Activated CD4-positive, alpha-beta T cell treated with anti-CD3 and anti-CD28 coated beads, Interleukin-2, amount 10 ng/mL, durations not matched to agents 24 days and 14 days (primary cell): ENCODE results near the gene GPR107. TPM values are rescaled to one million over a fixed set of nuclear protein-coding genes. Genes with fewer than 3 reads are reported as not detected.

ENCODE experiments used
- DNase-seq: peaks from one replicate; pipeline ENCODE4 v3.0.0; 2022
- H3K27ac Mint-ChIP-seq: one replicate; pipeline ENCODE4 v1.8.0; 2022; ENCODE audit warnings: mild to moderate bottlenecking, mixed read lengths
- H3K27me3 Mint-ChIP-seq: one replicate; pipeline ENCODE4 v1.8.0; 2022; ENCODE audit warnings: mixed read lengths
- H3K36me3 Mint-ChIP-seq: one replicate; pipeline ENCODE4 v1.8.0; 2022; ENCODE audit warnings: low read depth, mild to moderate bottlenecking, mixed read lengths
- H3K4me1 Mint-ChIP-seq: one replicate; pipeline ENCODE4 v1.8.0; 2021; ENCODE audit warnings: mixed read lengths
- H3K4me3 Mint-ChIP-seq: one replicate; pipeline ENCODE4 v1.8.0; 2022; ENCODE audit warnings: mild to moderate bottlenecking, moderate library complexity, mixed read lengths
- H3K9me3 Mint-ChIP-seq: one replicate; pipeline ENCODE4 v1.8.0; 2021; ENCODE audit warnings: mixed read lengths
- intact Hi-C: fragments of 100-400 bp; cut with micrococcal nuclease; formaldehyde crosslinking; loops from one replicate; pipeline ENCODE4 v1.15.1; 2023
- total RNA-seq: library from RNA; stranded (reverse); gene quantifications from 2 replicates; pipeline ENCODE4 v1.2.3, GENCODE V29; 2022

GPR107 gene
- total RNA-seq, 1 donor from 2014 or later: 23.6 TPM

DNA sequence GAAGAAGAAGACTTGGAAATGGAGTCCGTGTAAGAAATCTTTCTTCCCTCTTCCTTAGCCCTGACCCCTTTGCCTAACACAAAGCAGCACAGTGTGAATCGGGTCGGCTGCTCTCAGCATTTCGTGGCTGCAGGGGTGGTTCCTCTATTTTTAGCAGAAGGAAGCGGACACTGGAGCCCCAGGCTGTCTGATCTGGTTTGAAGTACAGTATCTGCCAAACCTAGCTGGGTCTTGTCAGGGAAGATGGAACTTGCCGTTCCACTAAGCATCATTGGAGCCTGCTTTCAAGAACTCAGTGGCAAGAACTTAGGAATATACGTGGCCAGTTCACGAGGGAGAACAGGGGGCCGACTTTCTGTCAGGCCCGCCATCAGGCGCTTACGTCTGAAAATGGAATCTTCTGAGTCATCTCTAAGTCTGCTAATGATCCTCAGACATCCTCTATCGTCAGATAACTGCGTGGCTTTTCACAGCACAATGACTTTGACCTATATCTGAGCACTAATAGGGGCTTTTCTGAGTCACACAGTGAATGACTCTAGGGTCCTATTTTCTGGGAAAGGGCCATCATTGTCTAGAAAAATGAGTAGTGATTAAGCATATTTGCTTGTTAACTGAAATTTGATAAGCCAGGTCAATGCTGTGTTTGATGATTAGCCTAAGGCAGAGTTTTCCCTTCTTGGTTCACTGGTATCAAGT is 75.2 kb downstream of the GPR107 start:
- peaks cover 47% of the 10 kb centered on the region for H3K36me3 Mint-ChIP-seq
- DNase-seq: peak; percentile 81
- intact Hi-C loops: loop anchor here (1.0 kb wide), 4 partner anchors 22 to 241 kb away; partner anchors contain the start of gene NCS1
- H3K4me3 Mint-ChIP-seq: peak overlapping the region; percentile 79
- H3K9me3 Mint-ChIP-seq: no peaks in the 10 kb centered on the region
- H3K27me3 Mint-ChIP-seq: no peaks in the 10 kb centered on the region
- H3K4me1 Mint-ChIP-seq: peaks cover 43% of the 10 kb centered on the region
- peak overlapping the region; percentile 97 for H3K27ac Mint-ChIP-seq

DNA sequence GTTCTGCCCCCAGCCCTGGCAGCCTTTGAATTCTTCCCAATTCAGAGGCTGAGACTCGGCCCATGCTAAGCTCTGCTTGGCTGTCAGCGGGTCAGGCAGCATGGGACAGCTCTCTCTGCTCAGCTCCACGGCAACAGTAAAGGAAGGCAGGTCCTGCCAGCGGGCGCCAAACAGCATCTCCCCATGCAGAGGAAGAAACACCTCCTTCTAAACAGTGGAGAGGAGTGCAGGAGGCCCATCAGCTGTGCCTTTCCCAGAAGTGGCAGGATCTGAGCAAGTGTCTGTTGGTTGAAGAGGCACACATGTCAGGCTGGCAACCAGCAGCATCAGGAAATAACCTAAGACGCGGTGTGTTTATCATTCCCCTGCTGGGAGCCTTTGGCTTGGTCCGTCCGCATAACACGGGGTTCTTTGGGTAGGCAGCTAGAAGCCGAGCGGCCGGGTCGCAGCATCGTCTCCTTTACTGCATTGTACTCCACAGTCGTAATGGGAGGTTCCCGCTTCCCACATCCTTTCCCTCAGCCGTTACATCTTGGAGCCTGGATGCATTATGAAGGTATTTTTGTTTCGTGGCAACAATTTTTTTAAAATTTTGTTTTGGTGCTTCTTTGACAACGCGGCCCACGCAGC is 75.8 kb downstream of the GPR107 start:
- Mint-ChIP-seq H3K36me3 (peaks cover 45% of the 10 kb centered on the region), H3K4me3 (peak overlapping the region; percentile 79), H3K27ac (peak overlapping the region; percentile 97), H3K4me1 (peaks cover 43% of the 10 kb centered on the region), H3K9me3 (no peaks in the 10 kb centered on the region), H3K27me3 (no peaks in the 10 kb centered on the region)
- peak; percentile 65 for DNase-seq
- intact Hi-C loops: loop anchor here (1.0 kb wide), 1 partner anchor 22 kb away; no protein-coding TSS in a partner anchor

DNA sequence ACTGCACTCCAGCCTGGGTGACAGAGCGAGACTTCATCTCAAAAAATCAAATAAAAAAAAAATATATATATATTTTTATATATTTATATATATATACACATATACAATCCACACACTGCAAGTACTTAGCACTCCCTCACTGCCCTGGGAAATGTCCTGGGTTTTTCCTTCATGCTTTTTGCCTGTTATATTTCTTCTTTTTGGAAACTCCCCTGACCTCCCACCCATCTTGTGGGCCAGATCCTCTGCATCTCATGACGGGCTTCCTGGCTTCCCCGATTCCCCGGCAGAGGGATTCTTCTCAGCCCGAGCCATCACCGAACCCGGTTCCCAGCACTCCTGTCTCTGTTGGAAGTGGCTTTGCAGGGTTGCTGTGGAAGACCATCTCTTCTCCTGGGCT is 79.0 kb downstream of the GPR107 start:
- H3K4me3 Mint-ChIP-seq: no peak overlapping the region
- H3K36me3 Mint-ChIP-seq: peaks cover 54% of the 10 kb centered on the region
- DNase-seq: no peak
- peaks cover 43% of the 10 kb centered on the region for H3K4me1 Mint-ChIP-seq
- H3K27me3 Mint-ChIP-seq: no peaks in the 10 kb centered on the region
- intact Hi-C loops: no loop called here
- no peaks in the 10 kb centered on the region for H3K9me3 Mint-ChIP-seq
- no peak overlapping the region for H3K27ac Mint-ChIP-seq

DNA sequence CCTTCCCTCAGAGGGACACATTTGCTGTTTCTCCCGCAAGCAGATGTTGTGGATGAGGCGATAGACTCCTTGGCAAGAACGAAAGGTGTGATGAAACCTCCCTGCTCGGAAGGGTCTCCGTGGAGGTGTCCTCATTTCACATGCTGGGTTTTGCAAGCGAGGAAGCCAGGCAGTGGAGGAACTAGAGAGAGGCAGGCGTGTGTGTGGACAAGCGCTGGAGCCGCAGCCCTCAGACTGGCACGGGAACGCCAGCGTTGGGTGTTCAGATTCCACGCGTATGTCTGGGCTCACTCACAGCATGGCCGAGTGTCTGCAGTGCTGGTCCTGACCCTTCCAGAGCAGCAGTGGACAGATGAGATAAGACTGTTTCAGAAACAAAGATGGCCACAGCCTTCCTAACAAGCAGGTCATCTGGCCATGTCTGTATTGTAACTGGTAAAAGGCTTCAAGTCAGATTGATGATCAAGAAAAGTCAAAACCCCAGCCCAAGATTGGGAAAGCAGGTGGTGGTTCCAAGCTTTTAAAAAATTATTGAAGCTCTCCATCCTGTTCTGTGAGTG is 83.5 kb downstream of the GPR107 start:
- Mint-ChIP-seq H3K9me3 (no peaks in the 10 kb centered on the region), H3K27me3 (no peaks in the 10 kb centered on the region), H3K4me3 (no peak overlapping the region), H3K36me3 (peaks cover 28% of the 10 kb centered on the region), H3K4me1 (peaks cover 27% of the 10 kb centered on the region), H3K27ac (no peak overlapping the region)
- intact Hi-C loops: no loop called here
- DNase-seq: no peak

DNA sequence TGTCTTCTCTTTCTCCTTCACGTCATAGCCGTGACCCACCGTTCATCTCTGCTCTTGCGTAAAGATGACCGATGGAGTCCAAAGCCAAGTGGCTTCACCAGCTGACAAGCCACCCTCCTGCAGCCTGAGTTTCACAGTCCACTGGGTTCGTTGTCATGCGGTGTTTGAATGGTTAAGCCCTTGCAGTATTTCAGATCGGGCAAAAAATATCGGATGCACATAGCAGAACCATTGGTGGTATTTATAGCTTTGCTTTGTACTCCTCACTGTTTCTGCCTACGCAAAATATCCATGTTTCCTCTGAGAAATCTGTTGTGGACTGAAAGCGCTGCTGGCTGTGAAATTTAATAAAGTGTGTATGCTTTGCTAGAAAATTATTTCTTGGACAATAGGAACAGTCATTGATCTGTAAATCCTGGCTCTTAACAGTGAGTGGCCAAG is 84.0 kb downstream of the GPR107 start:
- DNase-seq: no peak
- no peaks in the 10 kb centered on the region for H3K9me3 Mint-ChIP-seq
- peaks cover 26% of the 10 kb centered on the region for H3K36me3 Mint-ChIP-seq
- no peak overlapping the region for H3K4me3 Mint-ChIP-seq
- H3K27me3 Mint-ChIP-seq: no peaks in the 10 kb centered on the region
- intact Hi-C loops: no loop called here
- peak overlapping the region; percentile 72 for H3K27ac Mint-ChIP-seq
- H3K4me1 Mint-ChIP-seq: peaks cover 27% of the 10 kb centered on the region

DNA sequence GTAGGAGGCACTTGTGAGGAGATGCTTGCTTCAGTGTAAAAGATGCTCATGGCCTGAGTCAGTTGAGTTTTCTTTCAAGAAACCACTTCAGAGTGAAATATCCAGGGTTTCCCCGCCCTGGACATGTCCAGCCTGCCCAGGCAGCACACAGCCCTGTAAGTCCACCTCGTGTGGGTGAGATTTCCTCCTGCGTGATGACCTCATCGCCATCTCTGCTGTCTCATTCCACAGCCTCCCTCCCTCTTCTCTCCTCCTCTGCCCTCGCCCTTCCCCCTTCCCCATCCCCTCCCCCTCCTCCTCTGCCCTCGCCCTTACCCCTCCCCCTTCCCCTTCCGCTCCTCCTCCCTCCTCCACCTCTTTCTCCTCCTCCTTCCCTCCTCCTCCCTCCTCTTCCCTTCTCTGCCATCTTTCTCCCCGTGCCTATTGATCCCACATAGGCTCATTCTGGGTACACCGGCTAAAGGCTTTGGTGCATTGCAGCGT is 84.5 kb downstream of the GPR107 start:
- Mint-ChIP-seq H3K4me3 (peak overlapping the region; percentile 26), H3K9me3 (no peaks in the 10 kb centered on the region), H3K36me3 (peaks cover 21% of the 10 kb centered on the region), H3K4me1 (peaks cover 27% of the 10 kb centered on the region), H3K27ac (peak overlapping the region; percentile 72), H3K27me3 (no peaks in the 10 kb centered on the region)
- no peak for DNase-seq
- intact Hi-C loops: no loop called here

DNA sequence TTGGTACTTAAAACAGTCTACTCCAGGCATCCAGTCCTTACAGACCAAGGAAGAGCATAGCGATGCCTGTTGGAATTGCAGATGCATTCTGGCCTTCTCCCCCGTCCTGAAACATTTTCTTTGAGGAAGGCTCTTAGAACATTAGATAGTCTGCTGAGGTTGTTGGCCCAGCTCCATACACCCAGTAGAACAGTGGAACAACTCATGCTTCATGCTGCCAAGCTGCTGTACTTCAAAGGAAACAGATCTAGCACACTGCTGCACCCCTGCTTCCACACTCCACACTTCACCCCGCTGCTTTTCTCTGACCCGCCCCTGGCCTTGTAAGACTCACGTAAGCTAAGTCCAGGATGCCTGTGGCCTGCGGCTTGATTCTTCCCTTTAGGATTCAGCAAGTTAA is 85.1 kb downstream of the GPR107 start:
- H3K36me3 Mint-ChIP-seq: peaks cover 18% of the 10 kb centered on the region
- H3K27ac Mint-ChIP-seq: peak overlapping the region; percentile 25
- intact Hi-C loops: no loop called here
- no peaks in the 10 kb centered on the region for H3K9me3 Mint-ChIP-seq
- H3K27me3 Mint-ChIP-seq: peaks cover 2% of the 10 kb centered on the region
- peak overlapping the region; percentile 26 for H3K4me3 Mint-ChIP-seq
- H3K4me1 Mint-ChIP-seq: peaks cover 29% of the 10 kb centered on the region
- no peak for DNase-seq

DNA sequence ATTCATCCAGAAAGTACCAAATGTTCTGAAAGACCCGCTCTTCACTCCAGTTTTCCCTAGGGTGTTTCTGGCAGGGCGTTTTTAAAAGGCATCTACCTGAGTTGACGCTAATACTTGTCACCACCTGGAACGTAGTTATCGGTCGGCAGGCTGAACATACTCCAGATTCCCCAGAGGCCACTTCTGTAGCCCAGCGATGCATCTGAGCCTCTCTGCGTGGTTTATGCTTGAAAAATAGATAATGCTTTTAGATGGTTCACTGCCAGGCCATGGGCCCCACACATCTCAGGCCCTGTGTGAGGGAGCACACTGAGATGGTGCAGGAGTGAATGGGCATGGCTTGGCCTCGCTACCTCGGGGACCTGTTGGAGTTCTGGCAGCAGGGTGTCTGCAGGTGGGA is 85.5 kb downstream of the GPR107 start:
- Mint-ChIP-seq H3K27ac (peak overlapping the region; percentile 43), H3K27me3 (peaks cover 6% of the 10 kb centered on the region), H3K4me1 (peaks cover 32% of the 10 kb centered on the region), H3K36me3 (peaks cover 18% of the 10 kb centered on the region), H3K4me3 (no peak overlapping the region), H3K9me3 (no peaks in the 10 kb centered on the region)
- no peak for DNase-seq
- intact Hi-C loops: no loop called here

DNA sequence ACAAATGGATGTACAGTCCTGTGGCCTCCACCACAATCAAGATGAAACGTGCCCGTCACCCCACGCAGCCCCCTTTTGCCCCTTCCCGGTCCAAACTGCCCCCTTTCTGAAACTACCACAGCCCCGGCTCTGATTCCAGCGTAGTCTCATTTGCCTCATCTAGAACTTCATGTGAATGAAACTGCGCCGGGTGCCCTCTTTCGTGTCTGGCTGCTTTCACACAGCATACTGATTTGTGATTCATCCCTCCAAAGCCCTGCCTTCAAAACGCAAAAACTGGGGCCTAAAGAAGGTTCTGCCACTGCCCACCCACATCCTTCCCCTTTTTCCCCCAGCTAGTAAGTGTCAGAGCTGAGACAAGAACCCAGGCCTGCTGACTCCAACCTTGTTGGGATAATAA is 87.0 kb downstream of the GPR107 start:
- no peak for DNase-seq
- intact Hi-C loops: no loop called here
- Mint-ChIP-seq H3K27me3 (peaks cover 18% of the 10 kb centered on the region), H3K4me1 (peaks cover 32% of the 10 kb centered on the region), H3K9me3 (no peaks in the 10 kb centered on the region), H3K4me3 (no peak overlapping the region), H3K36me3 (peaks cover 9% of the 10 kb centered on the region), H3K27ac (no peak overlapping the region)

DNA sequence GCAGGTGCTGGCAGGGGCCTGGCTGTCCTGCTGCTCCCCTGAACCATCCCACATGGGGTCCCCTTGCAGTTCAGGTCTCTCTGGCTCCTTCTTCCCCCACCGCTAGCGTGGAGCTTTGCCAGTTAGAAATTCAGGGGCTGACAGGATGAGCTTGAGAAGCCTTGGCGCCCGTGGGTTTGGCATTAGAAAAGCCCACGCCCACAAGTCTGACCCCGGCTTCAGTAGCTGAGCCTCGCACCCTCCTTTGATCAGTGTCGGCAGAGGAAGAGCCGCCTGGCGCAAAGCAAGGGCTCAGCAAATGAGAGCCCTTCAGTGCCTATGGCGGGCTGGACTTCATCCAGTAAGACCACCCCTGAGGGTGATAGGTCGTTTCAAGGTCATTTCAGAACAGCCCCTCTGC is 88.3 kb downstream of the GPR107 start:
- H3K9me3 Mint-ChIP-seq: no peaks in the 10 kb centered on the region
- H3K4me1 Mint-ChIP-seq: peaks cover 25% of the 10 kb centered on the region
- no peak for DNase-seq
- intact Hi-C loops: no loop called here
- H3K4me3 Mint-ChIP-seq: no peak overlapping the region
- peaks cover 24% of the 10 kb centered on the region for H3K27me3 Mint-ChIP-seq
- H3K36me3 Mint-ChIP-seq: peaks cover 3% of the 10 kb centered on the region
- no peak overlapping the region for H3K27ac Mint-ChIP-seq

DNA sequence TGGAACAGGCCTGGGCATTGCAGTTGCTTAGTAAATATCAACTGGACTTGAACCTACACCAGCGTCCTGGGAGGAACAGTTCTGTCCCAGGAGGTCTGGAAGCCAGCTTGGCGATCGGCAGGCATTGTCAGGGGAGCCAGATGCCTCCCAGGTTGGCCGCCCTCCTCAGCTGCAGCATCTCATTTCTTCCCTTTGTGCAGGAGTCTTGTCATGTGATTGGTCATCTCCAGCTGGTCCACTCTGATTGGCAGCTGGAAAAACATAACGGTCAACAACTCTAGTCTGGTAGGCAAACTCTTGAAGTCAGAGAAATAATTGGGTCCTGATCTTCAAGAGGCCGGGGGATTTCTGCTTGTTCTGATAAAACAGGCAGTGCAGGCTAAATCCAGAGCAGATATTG is 88.9 kb downstream of the GPR107 start:
- no peak for DNase-seq
- no peaks in the 10 kb centered on the region for H3K9me3 Mint-ChIP-seq
- H3K36me3 Mint-ChIP-seq: peaks cover 1% of the 10 kb centered on the region
- no peak overlapping the region for H3K4me3 Mint-ChIP-seq
- intact Hi-C loops: no loop called here
- H3K4me1 Mint-ChIP-seq: peaks cover 23% of the 10 kb centered on the region
- H3K27me3 Mint-ChIP-seq: peaks cover 24% of the 10 kb centered on the region
- H3K27ac Mint-ChIP-seq: no peak overlapping the region

DNA sequence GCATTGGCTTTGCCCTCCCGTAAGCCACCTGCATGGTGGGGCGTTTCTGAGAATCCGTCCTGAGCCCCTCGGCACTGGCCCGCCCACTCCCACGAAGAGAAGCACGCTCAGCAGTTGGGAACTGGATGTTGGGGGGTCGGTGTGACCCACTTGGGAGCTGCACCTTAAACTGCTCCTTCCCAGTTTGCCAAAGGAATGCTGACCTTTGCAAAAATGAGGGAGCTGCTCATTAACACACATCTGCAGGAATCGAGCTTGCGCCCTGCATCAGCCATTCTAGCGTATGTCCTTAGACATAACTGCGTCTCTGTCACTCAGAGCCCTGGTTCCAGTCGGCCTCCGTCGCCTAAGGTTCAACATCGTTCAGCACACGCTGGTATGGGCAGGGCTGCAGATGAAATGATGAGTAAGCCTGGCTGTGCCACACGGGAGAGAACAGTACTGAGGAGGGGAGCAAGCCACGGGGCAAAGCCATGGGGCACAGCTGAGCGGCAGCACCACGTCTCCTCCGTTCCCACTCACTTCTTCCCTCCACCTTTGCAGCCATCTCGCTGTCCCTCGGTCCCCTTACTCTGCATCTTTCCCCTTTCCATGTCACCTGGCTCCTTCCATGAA is 89.7 kb downstream of the GPR107 start:
- Mint-ChIP-seq H3K9me3 (no peaks in the 10 kb centered on the region), H3K36me3 (peaks cover 1% of the 10 kb centered on the region), H3K27ac (no peak overlapping the region), H3K4me3 (no peak overlapping the region), H3K27me3 (peaks cover 24% of the 10 kb centered on the region), H3K4me1 (peaks cover 18% of the 10 kb centered on the region)
- intact Hi-C loops: no loop called here
- DNase-seq: no peak

DNA sequence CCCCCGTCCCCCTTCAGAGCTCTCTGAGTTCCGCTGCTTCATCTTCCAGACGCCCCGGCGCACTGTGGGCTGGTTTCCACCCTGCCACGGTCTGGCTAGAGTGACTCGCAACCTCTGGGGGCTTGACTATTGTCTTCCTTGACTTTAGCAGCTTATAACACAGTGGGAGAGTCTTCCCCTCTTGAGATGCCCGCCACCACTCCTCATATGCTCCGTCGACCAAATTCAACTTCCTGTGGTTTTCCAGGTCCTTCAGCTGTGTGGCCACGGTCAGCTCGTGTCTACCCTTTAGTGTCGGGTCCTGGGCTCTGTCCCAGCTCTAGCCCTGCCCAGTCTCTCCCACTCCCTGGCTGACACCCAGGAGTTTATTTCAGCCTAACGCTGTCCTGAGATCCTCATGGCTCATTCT is 90.3 kb downstream of the GPR107 start:
- intact Hi-C loops: no loop called here
- no peak for DNase-seq
- no peak overlapping the region for H3K4me3 Mint-ChIP-seq
- H3K4me1 Mint-ChIP-seq: peaks cover 12% of the 10 kb centered on the region
- H3K27ac Mint-ChIP-seq: no peak overlapping the region
- no peaks in the 10 kb centered on the region for H3K9me3 Mint-ChIP-seq
- peaks cover 24% of the 10 kb centered on the region for H3K27me3 Mint-ChIP-seq
- H3K36me3 Mint-ChIP-seq: no peaks in the 10 kb centered on the region

DNA sequence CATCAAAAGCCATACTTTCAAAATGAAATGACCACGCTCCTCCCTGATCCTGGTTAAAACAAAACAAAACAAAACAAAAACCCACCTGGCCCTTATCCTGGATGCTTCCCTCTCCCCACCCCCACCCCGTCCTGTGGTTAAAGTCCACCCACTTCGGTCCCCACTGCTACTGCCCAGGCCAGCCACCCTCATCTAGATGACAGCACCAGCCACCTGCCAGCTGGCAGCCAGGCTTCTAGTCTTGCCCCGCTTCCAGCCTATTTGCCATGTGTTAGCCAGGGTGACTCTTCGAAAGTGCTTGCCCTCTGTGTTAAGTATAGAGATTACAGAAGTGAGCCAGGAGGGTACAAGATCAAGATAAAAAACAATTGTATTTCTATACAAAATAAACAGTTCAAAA is 91.0 kb downstream of the GPR107 start:
- Mint-ChIP-seq H3K9me3 (no peaks in the 10 kb centered on the region), H3K36me3 (no peaks in the 10 kb centered on the region), H3K27ac (no peak overlapping the region), H3K27me3 (peaks cover 24% of the 10 kb centered on the region), H3K4me1 (peaks cover 7% of the 10 kb centered on the region), H3K4me3 (no peak overlapping the region)
- no peak for DNase-seq
- intact Hi-C loops: no loop called here
